Left ventricle myocardium superior (tissue), 1 donor: ENCODE data around the gene CCDC69. TPM values are rescaled to one million over a fixed set of nuclear protein-coding genes. Genes with fewer than 3 reads are reported as not detected.

Experiments used
- ATAC-seq: fragments of 200-7000 bp; cut with Tn5 transposase; one replicate; pipeline ENCODE4 v1.9.1; 2020; ENCODE audit warnings: mild to moderate bottlenecking, moderate library complexity
- DNase-seq: peaks from one replicate; pipeline ENCODE4 v3.0.0-alpha.2; 2020
- intact Hi-C: fragments of 100-400 bp; cut with micrococcal nuclease; formaldehyde crosslinking; loops from one replicate; pipeline ENCODE4 v1.11.0; 2022
- total RNA-seq: library from RNA; stranded (reverse); fragmentation: NEBNext Ultra II Directional; extraction: Animal tissue kit (Norgen Biotek cat#: 25700); gene quantifications from one replicate; pipeline ENCODE4 v1.2.1, GENCODE V29; 2021
- donor health status: DM: no; HTN: yes; CAD: no; lungs with severe emphysema.

CCDC69 gene
- total RNA-seq, 1 donor from 2014 or later = 178 TPM

GRCh38 chr5:151137067-151137825 lies 86.6 kb downstream of the CCDC69 start:
- intact Hi-C loops = no loop called here
- no peak for DNase-seq
- no peak for ATAC-seq

DNA sequence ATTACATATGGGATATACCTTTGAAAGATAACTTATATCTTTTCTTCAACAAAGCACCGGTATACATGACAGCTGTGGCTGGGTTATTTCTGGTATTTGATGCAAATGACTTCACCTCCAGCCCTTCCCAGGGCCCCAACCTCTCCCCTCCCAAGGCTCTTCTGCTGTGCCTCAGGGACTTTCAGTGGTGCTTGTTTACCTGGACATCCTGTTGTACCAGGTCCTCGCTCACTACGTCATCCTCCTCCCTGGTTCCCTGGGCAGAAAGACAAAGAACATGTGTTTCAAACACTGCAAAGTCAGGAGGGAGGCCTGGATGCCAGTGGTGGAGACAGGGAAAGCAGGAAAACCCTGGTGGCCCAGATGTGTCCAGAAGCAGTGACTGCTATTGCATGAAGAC lies 89.7 kb downstream of the CCDC69 start:
- intact Hi-C loops = no loop called here
- no peak for ATAC-seq
- no peak for DNase-seq

DNA sequence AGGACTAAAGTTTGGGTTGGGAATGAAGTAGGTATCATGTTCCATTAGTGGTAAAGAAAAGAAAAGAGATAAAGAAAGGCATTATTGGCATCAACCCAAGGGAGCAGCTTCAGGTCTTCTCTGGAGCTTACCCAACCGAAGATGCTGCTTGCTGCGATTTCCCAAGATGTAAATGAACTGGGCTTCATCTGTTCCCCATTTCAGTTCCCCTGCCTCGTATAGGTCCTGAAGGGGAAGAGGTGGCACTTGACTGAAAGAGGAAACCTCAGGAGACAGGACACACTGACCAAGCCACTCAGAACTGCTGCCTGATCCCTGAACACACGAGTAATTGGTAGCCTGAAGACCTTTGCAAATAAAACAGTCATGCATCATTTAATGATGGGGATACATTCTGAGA lies 90.9 kb downstream of the CCDC69 start:
- intact Hi-C loops = no loop called here
- ATAC-seq (peak; percentile 41), DNase-seq (no peak)

Other genes with a start within 250 kb of the CCDC69 start
- 537 TPM for gene GPX3, start 203.5 kb downstream of the CCDC69 start, total RNA-seq
- 137 TPM for gene TNIP1, start 143.1 kb downstream of the CCDC69 start, total RNA-seq
- gene ANXA6, start 66.3 kb downstream of the CCDC69 start, total RNA-seq = 214 TPM
- gene GM2A, start 29.1 kb upstream of the CCDC69 start, total RNA-seq = 32.1 TPM
- not detected for gene SLC36A3, start 79.7 kb upstream of the CCDC69 start, total RNA-seq
- gene SLC36A2, start 123.5 kb upstream of the CCDC69 start, total RNA-seq = 0.22 TPM
- 4.1 TPM for gene SLC36A1, start 223.5 kb upstream of the CCDC69 start, total RNA-seq